ENCODE results near the gene CNTN1.

CNTN1 gene

GRCh38 chr12:40691913-40692764 lies at the start of gene CNTN1:
TSS of gene CNTN1 (plus strand) at chr12:40692439.
- DNase-seq, result peak; percentile 85

GRCh38 chr12:40643506-40643905 lies 48.7 kb upstream of the CNTN1 start:
- DNase-seq, result no peak

- no peak for DNase-seq
Measured at GRCh38 chr12:40643976-40644375, 48.3 kb upstream of the CNTN1 start.

GRCh38 chr12:40644708-40645107 lies 47.5 kb upstream of the CNTN1 start:
- no peak for DNase-seq

- no peak for DNase-seq
Measured at GRCh38 chr12:40645361-40645760, 46.9 kb upstream of the CNTN1 start.

- DNase-seq, result no peak
Measured at GRCh38 chr12:40646456-40646855, 45.8 kb upstream of the CNTN1 start.

GRCh38 chr12:40646911-40647310 lies 45.3 kb upstream of the CNTN1 start:
- DNase-seq, result no peak

- DNase-seq, result no peak
Measured at GRCh38 chr12:40647651-40648050, 44.6 kb upstream of the CNTN1 start.

GRCh38 chr12:40648519-40648918 lies 43.7 kb upstream of the CNTN1 start:
- no peak for DNase-seq

- DNase-seq, result no peak
Measured at GRCh38 chr12:40650038-40650704, 42.1 kb upstream of the CNTN1 start.

GRCh38 chr12:40655451-40655850 lies 36.8 kb upstream of the CNTN1 start:
- no peak for DNase-seq

- DNase-seq, result no peak
Measured at GRCh38 chr12:40662366-40662765, 29.9 kb upstream of the CNTN1 start.

- no peak for DNase-seq
Measured at GRCh38 chr12:40663781-40664180, 28.5 kb upstream of the CNTN1 start.

GRCh38 chr12:40668099-40668529 lies 24.1 kb upstream of the CNTN1 start:
- DNase-seq, result no peak

- DNase-seq, result no peak
Measured at GRCh38 chr12:40672741-40673271, 19.4 kb upstream of the CNTN1 start.

- DNase-seq, result no peak
Measured at GRCh38 chr12:40681148-40681547, 11.1 kb upstream of the CNTN1 start.

- no peak for DNase-seq
Measured at GRCh38 chr12:40684986-40685385, 7.3 kb upstream of the CNTN1 start.

- DNase-seq, result no peak
Measured at GRCh38 chr12:40688085-40688725, 4.0 kb upstream of the CNTN1 start.

GRCh38 chr12:40689576-40689975 lies 2.7 kb upstream of the CNTN1 start:
- no peak for DNase-seq

- DNase-seq, result peak; percentile 43
Measured at GRCh38 chr12:40692765-40693206, 547 bp downstream of the CNTN1 start.

- peak; percentile 67 for DNase-seq
Measured at GRCh38 chr12:40693207-40693821, 1.1 kb downstream of the CNTN1 start.

- DNase-seq, result peak; percentile 48
Measured at GRCh38 chr12:40697566-40698259, 5.5 kb downstream of the CNTN1 start.

Measured in COR-L47 (cell line).